GM18505 (cell line): ENCODE measurements around the gene OARD1.

ENCODE experiments used
- ATAC-seq: cut with Tn5 transposase; IDR thresholded peaks from one replicate; pipeline ENCODE4 v1.9.1; 2021; ENCODE audit not compliant: unreplicated experiment
- POLR2A ChIP-seq: IDR thresholded peaks from 4 replicates; pipeline ENCODE4 v1.6.1; 2011; ENCODE audit warnings: borderline replicate concordance; ENCODE audit not compliant: insufficient read depth, insufficient read length; ENCODE audit errors: extremely low read depth

OARD1 gene

GRCh38 chr6:41065550-41066026, 6.6 kb downstream of the OARD1 start:
- no peak for ATAC-seq
- no peak for TF ChIP-seq POLR2A

GRCh38 chr6:41064841-41065240, 7.3 kb downstream of the OARD1 start:
- ATAC-seq: no peak

GRCh38 chr6:41063884-41064285, 8.3 kb downstream of the OARD1 start:
- TF ChIP-seq POLR2A: no peak
- no peak for ATAC-seq

More at GRCh38 chr6:41064841-41065240, 7.3 kb downstream of the OARD1 start:
- TF ChIP-seq POLR2A: no peak

- ATAC-seq: no peak
- no peak for TF ChIP-seq POLR2A
These were observed 10.1 kb downstream of the OARD1 start for GRCh38 chr6:41062056-41062455.

GRCh38 chr6:41061196-41061726, 10.9 kb downstream of the OARD1 start:
- no peak for TF ChIP-seq POLR2A
- ATAC-seq: no peak

GRCh38 chr6:41059556-41059955, 12.6 kb downstream of the OARD1 start:
- no peak for ATAC-seq
- no peak for TF ChIP-seq POLR2A

GRCh38 chr6:41058783-41059181, 13.4 kb downstream of the OARD1 start:
- ATAC-seq: no peak
- TF ChIP-seq POLR2A: no peak

- ATAC-seq: no peak
- no peak for TF ChIP-seq POLR2A
These were observed 15.2 kb downstream of the OARD1 start for GRCh38 chr6:41056768-41057490.

GRCh38 chr6:41055149-41055548, 17.0 kb downstream of the OARD1 start:
- TF ChIP-seq POLR2A: no peak
- ATAC-seq: no peak

GRCh38 chr6:41054511-41054910, 17.6 kb downstream of the OARD1 start:
- TF ChIP-seq POLR2A: no peak
- ATAC-seq: no peak

- no peak for ATAC-seq
- no peak for TF ChIP-seq POLR2A
These were observed 19.1 kb downstream of the OARD1 start, which contains the start of gene APOBEC2 for GRCh38 chr6:41053041-41053440. APOBEC2 (plus strand) TSS chr6:41053202; CDS start chr6:41053348, 146 bp downstream.

- no peak for ATAC-seq
- TF ChIP-seq POLR2A: no peak
These were observed 20.3 kb downstream of the OARD1 start for GRCh38 chr6:41051873-41052272.

- TF ChIP-seq POLR2A: no peak
- no peak for ATAC-seq
These were observed 21.6 kb downstream of the OARD1 start for GRCh38 chr6:41050536-41050935.

GRCh38 chr6:41049955-41050354, 22.2 kb downstream of the OARD1 start:
- no peak for TF ChIP-seq POLR2A

More at GRCh38 chr6:41049955-41050354, 22.2 kb downstream of the OARD1 start:
- ATAC-seq: no peak
